NCI-H2196 (cell line): Measurements from ENCODE around the gene HMCES.
"Not testable (repeated sequence)": the region's sequence is repeated elsewhere in the genome, so short reads cannot be mapped to it uniquely, and the experiment has no call there.

Source experiments
- DNase-seq: peaks from one replicate; lab custom pipeline; 2025; ENCODE audit not compliant: unreplicated experiment; lab: John Stamatoyannopoulos, UW

Gene HMCES

GRCh38 chr3:129318921-129319320, 40.3 kb downstream of the HMCES start:
- no peak for DNase-seq

GRCh38 chr3:129320261-129320660, 41.6 kb downstream of the HMCES start:
- DNase-seq: no peak

DNA sequence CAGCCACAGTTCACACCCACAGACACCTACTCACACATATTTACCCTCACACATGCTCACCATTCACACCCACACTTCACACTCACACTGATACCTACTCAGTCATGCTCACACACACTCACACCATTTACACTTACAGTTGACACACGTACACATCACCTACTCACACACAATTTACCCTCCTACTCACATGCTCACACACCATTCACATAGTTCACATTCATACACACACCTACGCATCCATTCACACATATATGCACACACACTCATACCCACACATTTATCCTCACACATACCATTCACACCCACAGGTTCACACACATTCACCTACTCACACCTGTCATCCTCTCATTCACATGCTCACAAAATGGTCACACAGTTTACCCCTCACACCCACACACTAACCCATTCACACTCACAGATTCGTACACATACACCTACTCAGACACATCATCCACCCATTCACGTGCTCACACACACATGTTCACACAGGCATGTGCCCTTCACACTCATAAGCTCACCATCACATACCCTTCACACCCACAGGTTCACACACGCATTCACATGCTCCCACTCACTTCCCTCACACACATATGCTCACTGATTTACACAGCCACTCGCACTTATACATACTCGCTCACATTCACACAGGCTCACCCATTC, 42.3 kb downstream of the HMCES start:
- no peak for DNase-seq

DNA sequence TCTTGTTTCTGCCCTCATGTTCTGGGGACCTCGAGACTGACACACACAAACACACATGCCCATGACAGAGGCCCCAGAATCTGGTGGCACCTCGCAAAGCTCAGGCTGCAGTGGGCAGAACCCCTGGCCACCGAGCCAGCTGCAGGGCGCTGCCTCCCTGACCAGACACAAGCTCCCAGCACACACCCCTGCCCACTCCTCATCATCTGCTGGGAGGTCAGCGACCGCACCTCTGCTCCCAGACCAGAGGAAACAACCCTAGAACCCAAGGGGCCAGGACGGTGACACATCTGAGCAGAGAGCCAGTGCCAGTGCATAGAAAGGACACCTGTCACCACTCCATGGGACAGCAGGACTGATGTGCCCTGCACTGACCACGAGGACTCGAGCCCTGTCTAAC, 43.2 kb downstream of the HMCES start:
- DNase-seq: no peak

- DNase-seq: no peak
Observed at GRCh38 chr3:129323651-129324294, 45.1 kb downstream of the HMCES start.

- DNase-seq: no peak
Observed at GRCh38 chr3:129324855-129325254, 46.2 kb downstream of the HMCES start.

- no peak for DNase-seq
Observed at GRCh38 chr3:129325383-129325782, 46.7 kb downstream of the HMCES start.

DNA sequence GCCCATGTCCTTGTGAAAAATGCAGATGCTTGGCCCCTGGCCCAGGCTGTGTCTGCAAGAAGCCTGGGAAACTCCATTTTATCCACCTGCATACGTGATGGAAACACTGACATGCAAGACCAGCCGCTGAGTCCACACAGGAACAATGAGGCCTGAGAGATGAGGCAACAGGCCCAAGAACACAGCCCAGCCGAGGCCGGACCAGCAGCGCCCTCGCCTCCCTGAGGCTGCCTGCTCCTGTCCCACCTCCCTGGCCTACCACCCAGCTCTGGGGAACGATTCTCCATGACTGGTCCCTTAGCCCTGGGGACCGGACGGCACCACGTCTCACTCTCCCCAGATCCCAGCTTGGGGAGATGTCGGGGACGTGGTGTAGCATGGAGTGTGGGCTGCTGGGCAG, 47.5 kb downstream of the HMCES start:
- DNase-seq: no peak

DNA sequence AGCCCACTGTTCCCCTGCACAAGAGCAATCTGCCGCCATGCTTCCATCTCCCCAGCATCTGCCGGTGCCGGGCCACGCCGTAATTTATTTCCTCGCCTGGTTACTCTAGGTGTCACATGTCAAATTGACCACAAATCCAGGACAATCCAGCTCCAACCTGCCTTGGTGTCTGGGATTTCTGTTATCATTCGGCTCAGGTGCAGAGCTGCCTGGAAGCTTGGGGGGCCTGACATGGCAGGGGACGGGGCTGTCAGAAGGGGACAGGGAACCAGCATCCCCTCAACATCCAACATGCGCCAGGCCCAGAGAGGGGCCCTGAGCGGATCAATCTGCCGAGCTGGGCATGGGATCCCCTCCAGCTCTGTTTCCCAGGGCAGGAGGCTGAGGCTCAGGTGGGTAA, 47.9 kb downstream of the HMCES start:
- DNase-seq: no peak

- no peak for DNase-seq
Observed at GRCh38 chr3:129327510-129327909, 48.8 kb downstream of the HMCES start.

DNA sequence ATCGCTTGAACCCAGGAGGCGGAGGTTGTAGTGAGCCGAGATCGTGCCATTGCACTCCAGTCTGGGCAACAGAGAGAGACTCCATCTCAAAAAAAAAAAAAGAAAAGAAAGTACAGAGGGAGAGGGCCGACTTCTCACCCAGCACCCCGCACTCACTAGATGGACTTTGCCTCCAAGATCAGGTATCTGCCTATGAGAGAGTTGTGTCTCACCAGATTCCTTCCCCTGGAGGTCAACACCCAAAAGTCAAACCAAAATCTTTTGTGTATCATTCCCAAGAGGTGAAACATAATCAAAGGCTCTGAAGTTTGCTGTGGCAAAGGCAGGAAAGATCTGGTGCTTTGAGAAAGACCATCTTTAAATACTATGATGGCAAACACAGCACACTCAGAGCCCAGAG, 51.2 kb downstream of the HMCES start:
- DNase-seq: no peak

DNA sequence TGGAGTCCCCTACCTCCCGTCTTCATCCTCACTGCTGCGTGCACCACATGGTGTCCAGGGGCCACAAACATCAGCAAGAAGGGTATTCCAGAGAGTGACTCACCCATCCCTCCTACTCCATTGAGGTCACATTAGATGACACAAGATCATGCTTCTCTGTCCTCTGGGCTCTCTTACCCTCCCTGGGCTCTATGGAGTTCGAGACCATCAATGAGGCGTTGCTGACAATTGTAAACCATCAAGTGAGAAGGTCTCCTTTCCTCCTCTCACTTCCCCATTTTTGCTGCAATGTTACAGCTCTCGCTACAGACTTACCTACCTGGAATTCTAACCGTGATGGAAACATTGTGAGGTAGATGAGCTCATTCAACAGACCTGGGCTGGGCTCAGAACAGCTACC, 51.7 kb downstream of the HMCES start:
- no peak for DNase-seq

GRCh38 chr3:129333891-129334290, 55.2 kb downstream of the HMCES start:
- no peak for DNase-seq

DNA sequence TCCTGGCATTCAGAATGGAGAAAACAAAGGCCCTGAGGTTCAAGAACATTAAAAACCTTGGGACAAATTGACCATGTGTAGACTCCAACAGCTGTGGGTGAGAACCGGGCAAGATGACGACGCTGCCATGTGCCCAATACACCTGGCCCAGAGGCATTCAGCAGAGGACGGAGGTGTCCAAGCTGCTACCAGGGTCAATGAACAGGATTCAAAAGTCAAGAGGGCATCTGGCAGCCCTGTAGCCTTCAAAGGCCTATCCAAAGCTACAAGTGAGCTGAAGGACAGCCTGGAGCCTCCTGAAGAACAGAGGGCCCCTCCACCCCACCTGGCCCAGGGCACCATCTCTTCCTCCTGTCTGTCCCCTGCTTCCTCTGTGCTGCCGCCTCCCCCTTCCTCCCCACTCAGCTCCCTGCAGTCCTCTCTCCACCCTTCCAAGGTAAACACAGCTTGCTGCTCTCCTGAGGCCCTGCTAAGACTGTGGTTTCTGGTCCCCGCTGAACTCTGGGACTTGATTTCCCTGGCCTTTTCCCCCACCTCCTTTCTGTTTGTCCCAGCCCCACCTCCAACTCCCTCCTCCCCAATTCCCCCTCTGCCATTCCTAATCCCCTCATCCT, 57.5 kb downstream of the HMCES start:
- DNase-seq: peak; percentile 22

- DNase-seq: not testable (repeated sequence)
Observed at GRCh38 chr3:129337719-129338118, 59.0 kb downstream of the HMCES start.

- not testable (repeated sequence) for DNase-seq
Observed at GRCh38 chr3:129339186-129339585, 60.5 kb downstream of the HMCES start.

GRCh38 chr3:129339833-129340232, 61.2 kb downstream of the HMCES start:
- not testable (repeated sequence) for DNase-seq

DNA sequence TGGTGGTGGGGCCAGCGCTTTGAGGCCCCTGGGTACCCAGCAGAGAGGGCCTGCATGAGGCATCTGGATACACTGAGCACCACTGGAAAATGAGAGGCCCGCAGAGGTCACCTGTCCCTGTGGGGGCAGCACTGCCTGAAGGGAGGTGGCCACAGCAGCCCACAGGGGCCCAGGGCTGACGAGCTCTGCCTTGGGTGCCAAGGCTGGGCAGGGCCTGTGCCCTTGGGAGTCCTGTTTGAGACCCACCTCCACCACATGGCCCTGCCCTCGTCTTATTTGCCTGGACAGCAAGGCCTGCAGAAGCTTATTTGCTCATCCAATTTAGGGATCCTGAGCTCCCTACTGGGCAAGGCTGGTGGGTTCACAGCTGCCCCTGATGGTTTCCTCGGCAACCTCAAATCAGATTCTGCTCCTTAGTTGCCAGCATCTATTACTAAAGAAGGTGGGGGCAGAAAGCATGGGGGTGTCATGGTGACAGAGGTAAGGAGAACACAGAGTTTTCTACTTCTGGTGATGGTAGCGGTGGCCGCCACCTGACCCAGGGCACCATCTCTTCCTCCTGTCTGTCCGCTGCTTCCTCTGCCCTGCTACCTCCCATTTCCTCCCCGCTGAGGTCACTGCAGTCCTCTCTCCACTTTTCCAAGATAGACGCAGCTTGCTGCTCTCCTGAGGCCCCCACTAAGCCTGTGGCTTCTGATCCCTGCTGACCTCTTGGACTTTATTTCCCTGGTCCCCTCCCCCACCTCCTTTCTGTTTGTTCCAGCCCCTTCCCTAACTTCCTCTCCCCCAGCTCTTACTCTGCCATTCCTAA, 62.9 kb downstream of the HMCES start:
- no peak for DNase-seq

DNA sequence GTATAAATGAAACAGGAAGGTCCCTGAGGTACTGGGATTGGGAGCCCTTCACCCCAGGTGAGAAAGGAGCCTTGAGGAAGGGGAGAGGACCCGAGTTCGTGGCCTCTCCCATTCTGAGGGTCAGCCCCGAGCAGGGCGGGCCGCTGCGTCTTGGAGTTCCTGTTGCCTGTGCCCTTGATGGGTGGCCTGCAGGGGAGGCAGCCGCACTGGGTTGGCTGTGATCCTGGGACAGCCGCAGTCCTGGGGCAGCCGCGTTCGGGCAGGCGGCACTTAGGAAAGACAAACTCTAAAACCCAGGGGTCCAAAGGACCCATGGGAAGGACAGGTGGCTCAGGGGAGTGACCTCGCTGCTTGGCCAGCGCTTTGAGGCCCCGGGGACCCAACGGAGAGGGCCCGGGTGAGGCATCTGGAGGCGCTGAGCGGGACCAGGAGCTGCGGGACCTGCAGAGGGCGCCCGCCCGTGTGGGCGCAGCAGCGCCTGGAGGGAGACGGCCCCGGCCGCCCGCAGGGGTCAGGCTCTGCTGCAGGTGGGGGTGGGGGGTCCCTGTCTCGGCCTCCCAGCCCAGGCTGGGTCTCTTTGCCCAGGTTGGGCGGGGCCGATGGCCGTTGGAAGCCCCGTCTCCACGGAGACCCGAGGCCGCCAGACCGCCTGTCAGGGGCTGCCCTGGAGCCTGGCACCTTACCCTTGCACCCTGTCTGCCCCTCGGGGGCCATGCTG, 65.1 kb downstream of the HMCES start:
- no peak for DNase-seq

DNA sequence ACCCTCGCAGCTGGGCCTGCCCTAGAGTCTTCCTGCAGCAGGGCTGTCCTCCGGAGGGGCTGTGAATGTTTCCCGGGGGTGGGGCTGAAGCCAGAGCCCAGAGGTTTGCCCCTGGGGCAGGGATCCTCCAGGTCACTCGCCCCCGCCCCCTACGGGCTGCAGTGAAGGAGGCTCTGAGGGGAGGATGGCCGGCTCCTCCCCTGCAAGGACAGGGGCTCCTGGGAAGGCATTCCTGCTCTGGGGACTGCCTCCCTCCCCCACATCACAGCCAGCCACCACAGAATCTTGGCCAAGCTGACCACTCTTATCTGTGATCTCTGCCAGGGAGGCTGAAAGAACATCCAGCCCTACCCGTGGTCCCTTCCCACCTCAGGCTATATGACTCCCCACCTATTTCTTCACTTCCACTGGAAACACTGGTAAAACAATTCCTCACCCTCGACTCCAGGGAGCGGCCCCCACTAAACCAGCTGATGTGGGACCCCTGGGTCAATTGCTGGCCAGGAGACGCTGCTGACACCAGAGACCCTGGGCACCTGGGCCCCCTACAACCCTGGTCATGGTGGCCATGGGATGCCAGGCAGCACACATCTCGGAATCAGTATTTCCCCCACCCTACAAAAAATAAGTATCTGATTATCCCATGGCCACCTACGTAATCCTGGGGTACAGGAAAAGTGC, 66.0 kb downstream of the HMCES start:
- DNase-seq: no peak
